Bronchial epithelial cell (primary cell): Measurements from ENCODE around the gene F8. TPM values are rescaled to one million over a fixed set of nuclear protein-coding genes. Genes with fewer than 3 reads are reported as not detected.

Experiments
- DNase-seq: peaks from one replicate; pipeline ENCODE4 v3.0.0-alpha.2; 2010; ENCODE audit warnings: low read depth
- FAIRE-seq: peaks from 2 replicates; lab custom pipeline; 2011; peaks lifted over from hg19 to GRCh38; lab: Jason Lieb, UNC
- H3K27me3 ChIP-seq: 2 replicates; pipeline ENCODE4 v1.5.1; 2011; ENCODE audit warnings: low read length; ENCODE audit not compliant: control insufficient read depth, insufficient read depth
- H3K36me3 ChIP-seq: 2 replicates; pipeline ENCODE4 v1.5.1; 2011; ENCODE audit warnings: low read length; ENCODE audit not compliant: control insufficient read depth, insufficient read depth
- H3K4me3 ChIP-seq: 2 replicates; pipeline ENCODE4 v1.5.1; 2011; ENCODE audit warnings: mild to moderate bottlenecking, low read depth, low read length, control low read depth
- CTCF ChIP-seq: IDR thresholded peaks from 2 replicates; pipeline ENCODE4 v1.5.1; 2011; ENCODE audit warnings: mild to moderate bottlenecking, moderate library complexity, low read length, control low read depth, inconsistent platforms; ENCODE audit not compliant: insufficient read depth, severe bottlenecking
- total RNA-seq: library from RNA; depleted of rRNA; stranded (reverse); fragments of >200 nt; gene quantifications from 2 replicates; pipeline ENCODE4 v1.2.1, GENCODE V29; 2014

F8 gene
- total RNA-seq, 1 donor from 2014 or later, result 0.26 TPM

DNA sequence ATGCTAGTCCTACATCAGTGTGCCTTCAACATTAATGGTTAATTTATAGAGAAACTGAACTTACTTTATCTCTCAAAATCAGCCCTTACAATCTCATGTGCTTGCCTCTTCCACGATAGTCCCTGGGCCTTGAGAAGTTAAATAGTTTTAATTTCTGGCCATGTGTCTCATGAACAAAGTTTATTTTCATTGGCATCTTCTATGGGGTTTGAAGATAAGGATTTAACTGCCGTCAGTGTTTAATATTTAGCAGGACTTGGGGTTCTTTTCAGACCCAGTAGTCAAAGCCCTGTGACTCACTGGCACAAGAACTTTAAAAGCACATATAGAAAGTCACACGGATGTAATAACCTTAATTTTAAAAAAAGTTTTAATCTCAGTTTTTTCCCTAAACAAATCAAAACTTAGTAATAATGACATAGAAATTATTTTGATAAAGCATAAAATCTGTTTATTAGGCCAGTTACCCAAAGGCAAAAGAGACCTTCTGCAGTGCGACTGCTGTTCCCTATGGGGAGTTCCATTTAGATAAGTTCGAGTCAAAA is 207.2 kb downstream of the F8 start:
- no peak overlapping the region for H3K4me3 ChIP-seq
- no peak for FAIRE-seq
- DNase-seq, result no peak
- H3K27me3 ChIP-seq, result no peaks in the 10 kb centered on the region
- no peak for TF ChIP-seq CTCF
- H3K36me3 ChIP-seq, result no peaks in the 10 kb centered on the region

GRCh38 chrX:154813801-154814200 is 208.7 kb downstream of the F8 start:
- Histone ChIP-seq H3K36me3 (no peaks in the 10 kb centered on the region), H3K4me3 (no peak overlapping the region), H3K27me3 (no peaks in the 10 kb centered on the region)
- DNase-seq (no peak), FAIRE-seq (no peak)
- TF ChIP-seq CTCF, result no peak

GRCh38 chrX:154812341-154813101 is 210.0 kb downstream of the F8 start:
- Histone ChIP-seq H3K4me3 (no peak overlapping the region), H3K36me3 (no peaks in the 10 kb centered on the region), H3K27me3 (no peaks in the 10 kb centered on the region)
- no peak for TF ChIP-seq CTCF
- FAIRE-seq, result no peak
- DNase-seq, result no peak

- FAIRE-seq, result no peak
- Histone ChIP-seq H3K4me3 (no peak overlapping the region), H3K27me3 (no peaks in the 10 kb centered on the region), H3K36me3 (no peaks in the 10 kb centered on the region)
- TF ChIP-seq CTCF, result no peak
- peak; percentile 3 for DNase-seq
Measured at GRCh38 chrX:154809939-154810665, 212.4 kb downstream of the F8 start.

DNA sequence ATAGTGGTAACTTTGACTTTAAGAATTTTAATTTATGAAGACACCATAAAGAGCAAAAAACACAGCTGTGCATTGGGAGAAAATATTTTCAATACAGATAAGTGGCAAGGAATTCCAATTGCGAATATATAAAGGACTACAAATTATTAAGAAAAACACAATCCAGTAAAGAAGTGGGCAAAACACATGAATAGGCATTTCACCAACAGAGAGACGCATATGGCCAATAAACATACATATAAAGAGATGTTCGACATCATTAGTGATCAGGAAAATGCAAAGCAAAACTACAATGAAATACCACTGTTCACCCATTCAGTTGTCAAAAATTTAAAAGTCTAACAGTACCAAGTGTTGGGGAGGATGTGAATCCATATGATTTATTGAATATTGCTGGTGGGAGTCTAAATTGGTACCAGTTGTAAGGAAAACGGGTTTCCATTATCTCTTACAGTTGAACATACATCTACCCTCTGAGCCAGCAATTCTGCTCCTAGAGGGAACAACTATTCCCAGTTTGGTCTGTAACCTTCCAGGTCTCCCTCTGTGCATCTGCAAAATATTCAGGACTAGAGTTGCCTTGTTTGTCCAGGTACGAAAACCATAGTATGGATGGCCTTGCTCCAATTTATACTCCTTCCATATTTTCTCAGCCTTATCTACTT is 215.6 kb downstream of the F8 start:
- no peak overlapping the region for H3K4me3 ChIP-seq
- DNase-seq (no peak), FAIRE-seq (no peak)
- TF ChIP-seq CTCF, result no peak
- H3K27me3 ChIP-seq, result no peaks in the 10 kb centered on the region
- no peaks in the 10 kb centered on the region for H3K36me3 ChIP-seq
